LNCaP clone FGC (cell line): ENCODE measurements around the gene FANCE.

ENCODE experiments used
- DNase-seq: peaks from one replicate; pipeline ENCODE4 v3.0.0-alpha.2; 2011; ENCODE audit warnings: low read depth
- H3K4me3 ChIP-seq: 2 replicates; pipeline ENCODE4 v1.5.1; 2011; ENCODE audit warnings: mild to moderate bottlenecking, low read depth, low read length, control low read depth
- TF ChIP-seq, protein P1 (sequence below): IDR thresholded peaks from 2 replicates; pipeline ENCODE4 v1.5.1; 2012; ENCODE audit warnings: mild to moderate bottlenecking; ENCODE audit not compliant: control insufficient read depth, insufficient read depth; ENCODE audit errors: extremely low read depth

FANCE gene

DNA sequence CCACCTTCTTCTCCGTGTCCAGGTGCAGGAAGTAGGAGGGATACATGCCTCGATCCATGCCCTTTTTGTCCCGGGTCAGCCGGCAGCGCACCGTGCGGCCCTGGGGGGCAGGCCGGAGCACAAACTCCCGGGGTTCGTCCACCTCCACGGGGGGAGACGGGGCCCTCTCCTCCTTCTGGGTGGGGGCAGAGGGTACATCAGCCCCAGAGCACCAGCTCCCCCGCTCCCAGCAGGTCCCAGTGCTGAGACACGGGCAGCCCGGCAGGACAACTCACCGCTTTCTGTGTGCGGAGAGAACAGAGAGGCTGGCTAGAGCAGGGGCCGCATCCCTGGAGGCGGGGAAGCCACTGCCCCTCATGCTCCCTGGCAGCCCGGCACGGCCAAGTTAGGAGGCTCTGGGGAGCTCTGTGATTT is 53.9 kb downstream of the FANCE start:
- H3K4me3 ChIP-seq, result no peak overlapping the region
- no peak for DNase-seq
- TF ChIP-seq, protein P1, sequence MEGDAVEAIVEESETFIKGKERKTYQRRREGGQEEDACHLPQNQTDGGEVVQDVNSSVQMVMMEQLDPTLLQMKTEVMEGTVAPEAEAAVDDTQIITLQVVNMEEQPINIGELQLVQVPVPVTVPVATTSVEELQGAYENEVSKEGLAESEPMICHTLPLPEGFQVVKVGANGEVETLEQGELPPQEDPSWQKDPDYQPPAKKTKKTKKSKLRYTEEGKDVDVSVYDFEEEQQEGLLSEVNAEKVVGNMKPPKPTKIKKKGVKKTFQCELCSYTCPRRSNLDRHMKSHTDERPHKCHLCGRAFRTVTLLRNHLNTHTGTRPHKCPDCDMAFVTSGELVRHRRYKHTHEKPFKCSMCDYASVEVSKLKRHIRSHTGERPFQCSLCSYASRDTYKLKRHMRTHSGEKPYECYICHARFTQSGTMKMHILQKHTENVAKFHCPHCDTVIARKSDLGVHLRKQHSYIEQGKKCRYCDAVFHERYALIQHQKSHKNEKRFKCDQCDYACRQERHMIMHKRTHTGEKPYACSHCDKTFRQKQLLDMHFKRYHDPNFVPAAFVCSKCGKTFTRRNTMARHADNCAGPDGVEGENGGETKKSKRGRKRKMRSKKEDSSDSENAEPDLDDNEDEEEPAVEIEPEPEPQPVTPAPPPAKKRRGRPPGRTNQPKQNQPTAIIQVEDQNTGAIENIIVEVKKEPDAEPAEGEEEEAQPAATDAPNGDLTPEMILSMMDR, result no peak

GRCh38 chr6:35506536-35506935 is 54.4 kb downstream of the FANCE start:
- TF ChIP-seq, protein P1, result no peak
- DNase-seq, result no peak
- no peak overlapping the region for H3K4me3 ChIP-seq

DNA sequence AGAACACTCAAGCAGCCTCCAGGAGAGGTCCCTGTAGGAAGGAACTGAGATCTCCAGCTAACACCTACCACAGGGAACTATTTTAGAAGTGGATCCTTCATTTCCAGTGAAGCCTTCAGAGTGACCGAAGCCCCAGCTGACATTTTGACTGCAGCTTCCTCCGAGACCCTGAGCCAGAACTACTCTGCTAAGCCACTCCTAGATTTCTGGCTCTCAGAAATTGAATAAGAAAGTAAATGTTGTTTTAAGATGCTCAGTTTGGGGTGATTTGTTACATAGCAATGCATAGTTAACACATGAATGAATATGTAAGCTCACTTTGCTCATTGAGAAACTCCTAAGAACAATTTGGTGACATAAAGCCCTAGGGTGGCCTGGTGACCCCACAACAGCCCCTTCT is 55.1 kb downstream of the FANCE start:
- TF ChIP-seq, protein P1, result no peak
- no peak overlapping the region for H3K4me3 ChIP-seq
- no peak for DNase-seq

- no peak for DNase-seq
- H3K4me3 ChIP-seq, result no peak overlapping the region
- TF ChIP-seq, protein P1, result no peak
Observed at GRCh38 chr6:35508027-35508426, 55.9 kb downstream of the FANCE start.

DNA sequence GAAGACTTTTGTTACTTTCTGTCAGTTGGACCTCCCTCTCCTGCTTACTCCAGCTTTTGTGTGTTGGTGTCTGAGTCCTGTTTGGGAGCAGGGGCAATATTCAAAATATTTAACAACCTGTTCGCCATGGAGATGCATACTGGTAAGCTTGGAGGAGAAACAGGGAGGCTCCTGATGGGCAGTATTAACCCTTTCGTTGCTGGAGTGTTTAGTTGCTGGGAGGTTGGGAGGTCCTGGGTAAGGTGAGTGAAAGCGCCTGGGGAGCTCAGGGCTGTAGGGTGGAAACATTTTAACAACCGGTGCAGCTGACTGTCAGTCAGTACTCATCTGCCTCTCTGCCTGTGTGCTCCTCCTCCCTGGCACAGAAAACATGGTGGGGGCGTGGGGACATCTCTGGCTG is 56.4 kb downstream of the FANCE start:
- TF ChIP-seq, protein P1, result no peak
- DNase-seq, result no peak
- H3K4me3 ChIP-seq, result no peak overlapping the region

DNA sequence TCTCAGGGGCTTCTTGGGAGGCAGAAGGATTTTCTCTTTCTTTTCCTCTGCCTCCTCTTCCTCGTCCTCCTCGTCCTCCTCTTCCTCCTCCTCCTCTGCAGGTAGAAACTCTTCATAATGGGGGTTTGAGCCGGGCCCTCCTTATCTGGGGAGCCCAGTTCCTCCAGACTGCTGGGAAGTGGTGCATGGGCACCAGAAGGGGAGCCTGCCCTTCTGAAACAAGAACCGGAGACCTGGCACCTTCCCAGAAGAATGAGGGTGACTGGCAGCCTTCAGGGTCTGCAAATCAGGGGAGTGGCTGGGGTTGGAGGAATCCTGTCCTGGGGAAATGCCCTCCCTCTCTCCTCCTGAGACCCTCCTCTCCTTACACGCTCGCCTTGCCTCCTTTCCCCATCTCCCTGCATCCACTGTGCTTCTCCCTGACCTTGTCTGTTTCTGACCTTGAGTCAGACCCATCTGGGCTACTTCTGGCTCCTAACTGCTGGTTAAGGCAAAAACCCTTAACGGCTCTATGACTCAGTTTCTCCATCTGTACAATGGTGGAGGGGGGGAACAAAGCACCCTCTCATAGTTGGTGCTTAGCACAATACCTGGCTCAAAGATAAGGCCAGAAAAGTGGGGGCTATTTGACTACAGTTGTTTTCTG is 58.9 kb downstream of the FANCE start:
- DNase-seq, result no peak
- TF ChIP-seq, protein P1, result no peak
- H3K4me3 ChIP-seq, result no peak overlapping the region

DNA sequence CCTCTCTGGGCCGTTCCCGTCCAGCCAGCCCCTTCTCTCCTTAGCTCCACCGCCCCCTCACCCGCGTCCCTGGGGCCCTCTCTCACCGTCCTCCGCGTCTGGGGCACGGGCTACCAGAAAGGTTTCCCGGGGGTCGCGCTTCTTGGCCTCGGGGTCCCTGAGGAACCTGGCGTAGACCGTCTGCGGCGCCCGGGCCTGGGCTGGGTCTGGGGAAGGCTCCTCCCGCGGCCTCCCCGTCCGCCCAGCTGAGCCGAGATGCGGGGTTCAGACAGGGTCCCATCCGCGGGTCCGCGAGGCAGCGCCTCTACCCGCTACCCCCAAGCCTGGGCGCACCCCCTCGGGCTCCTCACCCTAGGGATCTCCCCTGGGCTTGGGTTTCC is 59.4 kb downstream of the FANCE start:
- TF ChIP-seq, protein P1, result no peak
- no peak overlapping the region for H3K4me3 ChIP-seq
- DNase-seq, result no peak
